KMS-11 (cell line): ENCODE measurements around the gene IL1RL1.

Experiments
- H2AFZ ChIP-seq: fragments of 200-600 bp; sonication (generic); 2 replicates; pipeline ENCODE4 v1.6.1; 2016; ENCODE audit warnings: antibody characterized with exemption, mixed run types, low read depth
- H3K27ac ChIP-seq: fragments of 200-600 bp; sonication (generic); 2 replicates; pipeline ENCODE4 v1.6.1; 2016; ENCODE audit warnings: mild to moderate bottlenecking, mixed run types
- H3K27me3 ChIP-seq: fragments of 200-600 bp; sonication (generic); 2 replicates; pipeline ENCODE4 v1.6.1; 2017; ENCODE audit warnings: mild to moderate bottlenecking, low read depth, mixed run types, moderate library complexity; ENCODE audit not compliant: insufficient read depth
- H3K36me3 ChIP-seq: fragments of 200-600 bp; sonication (generic); 2 replicates; pipeline ENCODE4 v1.6.1; 2017; ENCODE audit warnings: mild to moderate bottlenecking, mixed run types; ENCODE audit not compliant: insufficient read depth
- H3K4me1 ChIP-seq: fragments of 200-600 bp; sonication (generic); 2 replicates; pipeline ENCODE4 v1.6.1; 2016; ENCODE audit warnings: mild to moderate bottlenecking, low read depth, mixed run types; ENCODE audit not compliant: poor library complexity, severe bottlenecking
- H3K4me2 ChIP-seq: fragments of 200-600 bp; sonication (generic); 2 replicates; pipeline ENCODE4 v1.7.0; 2016; ENCODE audit warnings: mild to moderate bottlenecking, mixed run types
- H3K4me3 ChIP-seq: fragments of 200-600 bp; sonication (generic); IDR thresholded peaks from 2 replicates; pipeline ENCODE4 v1.6.1; 2017; ENCODE audit warnings: low read depth, low read length, mixed read lengths; ENCODE audit not compliant: insufficient read depth
- H3K79me2 ChIP-seq: fragments of 200-600 bp; sonication (generic); 2 replicates; pipeline ENCODE4 v1.6.1; 2016; ENCODE audit warnings: low read depth, mixed run types; ENCODE audit not compliant: insufficient read depth
- H3K9ac ChIP-seq: fragments of 200-600 bp; sonication (generic); 2 replicates; pipeline ENCODE4 v1.6.1; 2016; ENCODE audit warnings: mild to moderate bottlenecking, mixed run types
- H4K20me1 ChIP-seq: fragments of 200-600 bp; sonication (generic); 2 replicates; pipeline ENCODE4 v1.6.1; 2016; ENCODE audit warnings: mild to moderate bottlenecking, mixed run types; ENCODE audit not compliant: insufficient read depth
- CTCF ChIP-seq: fragments of 200-600 bp; sonication (generic); conservative IDR thresholded peaks from 2 replicates; pipeline ENCODE4 v1.6.1; 2017; ENCODE audit warnings: low read depth, mild to moderate bottlenecking, antibody characterized with exemption, low read length, moderate library complexity, mixed read lengths

IL1RL1 gene

DNA sequence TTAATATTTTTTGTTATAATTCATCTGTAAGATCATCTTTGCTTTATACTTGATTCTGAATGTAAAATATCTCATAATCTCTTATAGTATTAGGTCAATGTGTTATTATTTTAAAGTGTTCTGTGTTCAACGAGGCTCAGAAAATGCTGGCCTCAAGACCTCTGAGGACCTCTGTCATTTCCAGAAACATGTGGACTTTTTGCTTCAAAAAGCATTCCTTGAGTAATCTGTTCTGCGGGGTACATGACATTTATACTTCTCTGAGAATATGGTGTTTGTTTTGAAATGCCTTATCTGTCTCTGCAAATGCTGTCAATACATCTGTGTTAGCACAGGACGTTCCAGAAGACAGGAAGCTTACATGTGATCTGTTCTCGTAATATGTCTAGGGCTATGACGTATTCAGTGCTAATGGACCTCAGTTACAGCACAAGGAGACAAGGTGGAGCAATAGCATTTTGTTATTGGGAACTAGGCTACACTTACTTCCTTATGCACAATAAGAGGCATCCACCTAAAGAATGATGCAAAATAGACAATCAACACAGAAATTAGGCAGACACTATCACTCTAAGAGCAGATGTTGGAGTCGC is 37.6 kb upstream of the IL1RL1 start:
- Histone ChIP-seq H3K9ac (no peak overlapping the region), H3K36me3 (no peaks in the 10 kb centered on the region), H3K27ac (no peak overlapping the region), H3K4me2 (no peak overlapping the region), H3K4me1 (no peaks in the 10 kb centered on the region), H2AFZ (no peak overlapping the region), H3K79me2 (no peaks in the 10 kb centered on the region), H3K27me3 (no peaks in the 10 kb centered on the region), H3K4me3 (no peak overlapping the region), H4K20me1 (no peaks in the 10 kb centered on the region)
- no peak for TF ChIP-seq CTCF

GRCh38 chr2:102276549-102277201 is 34.7 kb upstream of the IL1RL1 start:
- no peaks in the 10 kb centered on the region for H3K79me2 ChIP-seq
- no peak overlapping the region for H3K9ac ChIP-seq
- no peak for TF ChIP-seq CTCF
- H4K20me1 ChIP-seq = no peaks in the 10 kb centered on the region
- H3K4me1 ChIP-seq = no peaks in the 10 kb centered on the region
- no peaks in the 10 kb centered on the region for H3K27me3 ChIP-seq
- no peak overlapping the region for H3K4me3 ChIP-seq
- H2AFZ ChIP-seq = no peak overlapping the region
- H3K4me2 ChIP-seq = no peak overlapping the region
- no peak overlapping the region for H3K27ac ChIP-seq
- no peaks in the 10 kb centered on the region for H3K36me3 ChIP-seq

GRCh38 chr2:102277202-102277700 is 34.1 kb upstream of the IL1RL1 start:
- H3K4me1 ChIP-seq = no peaks in the 10 kb centered on the region
- no peaks in the 10 kb centered on the region for H3K27me3 ChIP-seq
- H3K4me3 ChIP-seq = no peak overlapping the region
- H3K4me2 ChIP-seq = no peak overlapping the region
- no peaks in the 10 kb centered on the region for H3K79me2 ChIP-seq
- no peaks in the 10 kb centered on the region for H4K20me1 ChIP-seq
- no peak overlapping the region for H3K27ac ChIP-seq
- no peak for TF ChIP-seq CTCF
- no peaks in the 10 kb centered on the region for H3K36me3 ChIP-seq
- H3K9ac ChIP-seq = no peak overlapping the region
- no peak overlapping the region for H2AFZ ChIP-seq

GRCh38 chr2:102278720-102279390 is 32.5 kb upstream of the IL1RL1 start:
- H4K20me1 ChIP-seq = no peaks in the 10 kb centered on the region
- no peaks in the 10 kb centered on the region for H3K4me1 ChIP-seq
- no peak for TF ChIP-seq CTCF
- H3K9ac ChIP-seq = no peak overlapping the region
- H3K4me3 ChIP-seq = no peak overlapping the region
- H3K27me3 ChIP-seq = no peaks in the 10 kb centered on the region
- no peak overlapping the region for H3K4me2 ChIP-seq
- H3K79me2 ChIP-seq = no peaks in the 10 kb centered on the region
- H3K36me3 ChIP-seq = no peaks in the 10 kb centered on the region
- H3K27ac ChIP-seq = no peak overlapping the region
- H2AFZ ChIP-seq = no peak overlapping the region
